Testis (tissue), 2 donors: ENCODE measurements around the gene SLC37A1.

Source experiments
- CTCF ChIP-seq, 3 experiments: fragments of 450-650 bp in 2 of 3; fragments of 200-600 bp in 1 of 3; sonication (generic) in 1 of 3; IDR thresholded peaks; one replicate each; pipeline ENCODE4 v1.5.1; 2016 to 2019; ENCODE audit warnings: antibody characterized with exemption in 3 of 3, mild to moderate bottlenecking in 2 of 3, moderate library complexity in 1 of 3
- POLR2A ChIP-seq: fragments of 450-650 bp; IDR thresholded peaks from one replicate; pipeline ENCODE4 v1.6.1; 2017; ENCODE audit warnings: antibody characterized with exemption, mild to moderate bottlenecking, moderate library complexity

GRCh38 chr21:42593007-42593814 lies 79.6 kb downstream of the SLC37A1 start:
- TF ChIP-seq POLR2A, result no peak
- peak in 2 of 3 experiments; percentile 54 to 72 for TF ChIP-seq CTCF (IDR thresholded peaks at IDR 0.05)
